NB4 (cell line): ENCODE data around the gene CDH12.

Experiments used
- CTCF ChIP-seq: IDR thresholded peaks from one replicate; pipeline ENCODE4 v1.5.1; 2012; ENCODE audit warnings: low read depth, low read length
- MAX ChIP-seq: IDR thresholded peaks from 2 replicates; pipeline ENCODE4 v1.6.1; 2011; ENCODE audit warnings: low read depth, low read length
- POLR2A ChIP-seq: IDR thresholded peaks from 2 replicates; pipeline ENCODE4 v1.6.1; 2011; ENCODE audit warnings: mild to moderate bottlenecking; ENCODE audit not compliant: insufficient read length; ENCODE audit errors: extremely low read depth

- TF ChIP-seq CTCF (no peak), POLR2A (no peak), MAX (no peak)
Measured at GRCh38 chr5:21862986-21863385, 990.2 kb downstream of the CDH12 start.
